Endothelial cell (in vitro differentiated cells): ENCODE data around the gene ATPAF2. TPM values are rescaled to one million over a fixed set of nuclear protein-coding genes. Genes with fewer than 3 reads are reported as not detected.

Experiments
- DNase-seq: peaks from one replicate; pipeline ENCODE4 v3.0.0; 2021; ENCODE audit warnings: low spot score
- H3K27ac Mint-ChIP-seq: one replicate; pipeline ENCODE4 v1.8.0; 2021; ENCODE audit warnings: mixed read lengths, inconsistent platforms; ENCODE audit not compliant: unreplicated experiment
- H3K27me3 Mint-ChIP-seq: one replicate; pipeline ENCODE4 v1.8.0; 2021; ENCODE audit warnings: mild to moderate bottlenecking, moderate library complexity, mixed read lengths, inconsistent platforms; ENCODE audit not compliant: unreplicated experiment
- H3K36me3 Mint-ChIP-seq: one replicate; pipeline ENCODE4 v1.8.0; 2021; ENCODE audit warnings: mild to moderate bottlenecking, low read depth, mixed read lengths, inconsistent platforms; ENCODE audit not compliant: unreplicated experiment
- H3K4me1 Mint-ChIP-seq: one replicate; pipeline ENCODE4 v1.8.0; 2021; ENCODE audit warnings: mild to moderate bottlenecking, mixed read lengths, inconsistent platforms; ENCODE audit not compliant: unreplicated experiment
- H3K4me3 Mint-ChIP-seq: one replicate; pipeline ENCODE4 v1.8.0; 2021; ENCODE audit warnings: mild to moderate bottlenecking, mixed read lengths, inconsistent platforms; ENCODE audit not compliant: unreplicated experiment
- H3K9me3 Mint-ChIP-seq: one replicate; pipeline ENCODE4 v1.8.0; 2021; ENCODE audit warnings: mixed read lengths, inconsistent platforms; ENCODE audit not compliant: unreplicated experiment
- total RNA-seq: library from RNA; stranded (reverse); fragmentation: NEBNext Ultra II Directional; extraction: Animal tissue kit (Norgen Biotek cat#: 25700); gene quantifications from one replicate; pipeline ENCODE4 v1.2.1, GENCODE V29; 2021; ENCODE audit not compliant: unreplicated experiment
- TF ChIP-seq, protein P1 (sequence below): fragments of 200-600 bp; sonication (generic); IDR thresholded peaks from one replicate; pipeline ENCODE4 v1.5.0; 2021; ENCODE audit warnings: antibody characterized with exemption; ENCODE audit not compliant: unreplicated experiment

ATPAF2 gene
- total RNA-seq, 1 donor from 2014 or later, result 24.7 TPM

DNA sequence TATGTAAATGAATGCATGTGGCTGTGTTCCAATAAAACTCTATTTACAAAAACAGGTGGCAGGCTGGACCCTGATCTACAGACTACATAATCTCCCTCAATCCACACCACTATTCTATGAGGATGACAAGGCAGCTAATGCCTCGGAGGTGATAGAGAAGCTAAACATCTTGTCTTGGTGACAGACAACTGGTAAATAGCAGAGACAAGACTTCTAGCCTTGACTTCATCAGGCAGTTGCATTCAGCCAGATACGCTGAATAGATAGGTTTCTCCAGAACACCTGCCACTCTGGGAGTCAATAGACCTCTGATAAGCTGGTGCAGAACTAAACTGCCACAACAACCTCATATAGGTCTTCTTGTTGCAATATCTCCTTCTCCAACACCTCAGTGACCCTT is 3.3 kb downstream of the ATPAF2 start:
- no peak for DNase-seq
- H3K27ac Mint-ChIP-seq, result no peak overlapping the region
- TF ChIP-seq, protein P1, sequence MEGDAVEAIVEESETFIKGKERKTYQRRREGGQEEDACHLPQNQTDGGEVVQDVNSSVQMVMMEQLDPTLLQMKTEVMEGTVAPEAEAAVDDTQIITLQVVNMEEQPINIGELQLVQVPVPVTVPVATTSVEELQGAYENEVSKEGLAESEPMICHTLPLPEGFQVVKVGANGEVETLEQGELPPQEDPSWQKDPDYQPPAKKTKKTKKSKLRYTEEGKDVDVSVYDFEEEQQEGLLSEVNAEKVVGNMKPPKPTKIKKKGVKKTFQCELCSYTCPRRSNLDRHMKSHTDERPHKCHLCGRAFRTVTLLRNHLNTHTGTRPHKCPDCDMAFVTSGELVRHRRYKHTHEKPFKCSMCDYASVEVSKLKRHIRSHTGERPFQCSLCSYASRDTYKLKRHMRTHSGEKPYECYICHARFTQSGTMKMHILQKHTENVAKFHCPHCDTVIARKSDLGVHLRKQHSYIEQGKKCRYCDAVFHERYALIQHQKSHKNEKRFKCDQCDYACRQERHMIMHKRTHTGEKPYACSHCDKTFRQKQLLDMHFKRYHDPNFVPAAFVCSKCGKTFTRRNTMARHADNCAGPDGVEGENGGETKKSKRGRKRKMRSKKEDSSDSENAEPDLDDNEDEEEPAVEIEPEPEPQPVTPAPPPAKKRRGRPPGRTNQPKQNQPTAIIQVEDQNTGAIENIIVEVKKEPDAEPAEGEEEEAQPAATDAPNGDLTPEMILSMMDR, result no peak
- peaks cover 34% of the 10 kb centered on the region for H3K4me1 Mint-ChIP-seq
- H3K4me3 Mint-ChIP-seq, result no peak overlapping the region
- peaks cover 3% of the 10 kb centered on the region for H3K36me3 Mint-ChIP-seq
- H3K27me3 Mint-ChIP-seq, result peaks cover 5% of the 10 kb centered on the region
- no peaks in the 10 kb centered on the region for H3K9me3 Mint-ChIP-seq

DNA sequence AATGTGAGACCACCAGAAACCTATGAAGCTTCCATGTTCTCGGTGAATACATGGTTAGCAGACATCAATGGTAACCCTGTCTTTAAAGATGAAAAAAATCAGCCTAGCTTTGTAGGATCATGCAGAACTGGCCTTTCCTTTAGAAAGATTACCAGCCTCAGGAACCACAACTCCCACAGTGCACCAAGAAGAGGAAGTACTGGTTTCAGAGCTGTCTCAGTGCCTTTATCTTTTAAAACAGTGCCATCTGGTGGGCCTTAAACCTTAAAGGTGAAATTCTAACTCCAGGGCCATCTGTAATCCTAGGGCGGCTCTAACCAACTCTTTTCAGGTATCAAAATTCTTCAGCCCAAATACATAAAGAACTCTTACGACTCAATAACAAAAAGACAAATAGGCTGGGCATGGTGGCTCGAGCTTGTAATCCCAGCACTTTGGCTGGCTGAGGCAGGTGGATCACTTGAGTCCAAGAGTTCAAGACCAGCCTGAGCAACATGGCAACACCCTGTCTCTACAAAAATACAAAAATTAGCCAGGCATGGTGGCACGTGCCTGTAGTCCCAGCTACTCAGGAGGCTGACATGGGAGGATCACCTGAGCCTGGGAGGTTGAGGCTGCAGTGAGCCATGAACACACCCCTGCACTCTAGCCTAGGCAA is 5.4 kb downstream of the ATPAF2 start:
- H3K4me3 Mint-ChIP-seq, result no peak overlapping the region
- peaks cover 23% of the 10 kb centered on the region for H3K4me1 Mint-ChIP-seq
- DNase-seq, result peak; percentile 43
- H3K27ac Mint-ChIP-seq, result no peak overlapping the region
- H3K9me3 Mint-ChIP-seq, result no peaks in the 10 kb centered on the region
- TF ChIP-seq, protein P1, result peak; percentile 55
- H3K27me3 Mint-ChIP-seq, result no peaks in the 10 kb centered on the region
- no peaks in the 10 kb centered on the region for H3K36me3 Mint-ChIP-seq

DNA sequence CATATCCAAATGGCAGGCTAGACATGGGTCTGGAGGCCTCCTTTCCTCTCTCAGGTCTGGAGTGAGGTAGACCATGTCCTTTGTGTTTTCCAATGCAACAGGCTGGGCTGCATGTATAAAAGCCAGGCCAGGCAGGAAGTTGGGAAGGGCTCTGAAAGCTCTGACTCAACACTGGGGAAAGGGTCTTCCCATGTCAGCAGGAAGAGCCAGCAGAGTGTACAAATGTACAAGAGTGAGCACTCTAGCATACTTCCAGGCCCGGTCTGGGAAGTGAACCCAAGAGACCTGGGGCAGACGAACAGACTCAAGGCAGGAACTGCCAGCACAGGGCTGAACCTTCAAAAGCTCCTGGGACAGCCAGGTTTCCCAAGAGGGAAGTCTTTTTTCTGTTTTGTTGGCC is 7.0 kb downstream of the ATPAF2 start:
- peaks cover 15% of the 10 kb centered on the region for H3K4me1 Mint-ChIP-seq
- H3K27me3 Mint-ChIP-seq, result no peaks in the 10 kb centered on the region
- DNase-seq, result peak; percentile 13
- TF ChIP-seq, protein P1, result no peak
- no peak overlapping the region for H3K4me3 Mint-ChIP-seq
- no peaks in the 10 kb centered on the region for H3K36me3 Mint-ChIP-seq
- H3K9me3 Mint-ChIP-seq, result no peaks in the 10 kb centered on the region
- H3K27ac Mint-ChIP-seq, result peak overlapping the region; percentile 94

DNA sequence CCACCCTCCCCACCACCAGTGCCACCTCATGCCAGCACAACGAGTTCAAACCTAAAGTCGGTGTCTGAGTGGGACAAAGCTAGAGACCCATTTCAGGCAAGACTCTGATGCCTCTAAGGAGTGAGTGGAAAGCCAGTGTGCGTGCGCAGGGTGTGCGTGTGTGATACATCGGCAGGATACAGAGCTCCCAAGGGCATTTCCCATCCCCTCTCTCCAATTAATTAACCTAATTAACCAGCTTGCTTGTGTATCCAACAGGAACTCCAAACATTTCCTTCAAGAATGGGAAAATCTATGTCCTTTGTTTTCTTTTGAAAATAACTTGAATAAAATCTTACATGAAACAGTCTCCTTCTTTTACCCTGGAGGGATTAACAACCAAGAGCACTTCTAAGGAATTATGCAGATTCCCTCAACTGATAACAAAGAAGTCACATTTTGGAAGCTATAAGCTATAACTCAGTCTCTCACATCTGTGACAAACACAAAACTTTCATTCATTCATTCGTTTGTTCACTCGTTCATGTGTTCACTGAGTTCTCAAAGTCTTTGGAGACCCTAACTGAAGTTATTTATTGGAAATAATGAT is 9.9 kb downstream of the ATPAF2 start:
- Mint-ChIP-seq H3K4me1 (peaks cover 18% of the 10 kb centered on the region), H3K36me3 (no peaks in the 10 kb centered on the region), H3K4me3 (no peak overlapping the region), H3K27ac (peak overlapping the region; percentile 24), H3K9me3 (no peaks in the 10 kb centered on the region), H3K27me3 (no peaks in the 10 kb centered on the region)
- TF ChIP-seq, protein P1, result no peak
- DNase-seq, result no peak
